Adrenal gland (tissue), 5 donors: ENCODE data around the gene TAGLN3.

Experiments
- POLR2A ChIP-seq, 2 donors: fragments of 450-650 bp; IDR thresholded peaks; one replicate each; pipeline ENCODE4 v1.6.1; 2017; ENCODE audit warnings: antibody characterized with exemption in 2 of 2, mild to moderate bottlenecking in 2 of 2, moderate library complexity in 1 of 2
- TF ChIP-seq, protein P1 (sequence below), 6 experiments: fragments of 450-650 bp in 4 of 6; fragments of 200-600 bp in 2 of 6; sonication (generic) in 1 of 6; IDR thresholded peaks; 1 replicate in 5 of 6; 2 replicates in 1 of 6; pipeline versions ENCODE4 v1.5.1 to v1.8.0; 2016 to 2021; ENCODE audit warnings: antibody characterized with exemption in 6 of 6, mild to moderate bottlenecking in 2 of 6, moderate library complexity in 1 of 6
- donor health status: DM: no; HTN: no; CAD: no.

DNA sequence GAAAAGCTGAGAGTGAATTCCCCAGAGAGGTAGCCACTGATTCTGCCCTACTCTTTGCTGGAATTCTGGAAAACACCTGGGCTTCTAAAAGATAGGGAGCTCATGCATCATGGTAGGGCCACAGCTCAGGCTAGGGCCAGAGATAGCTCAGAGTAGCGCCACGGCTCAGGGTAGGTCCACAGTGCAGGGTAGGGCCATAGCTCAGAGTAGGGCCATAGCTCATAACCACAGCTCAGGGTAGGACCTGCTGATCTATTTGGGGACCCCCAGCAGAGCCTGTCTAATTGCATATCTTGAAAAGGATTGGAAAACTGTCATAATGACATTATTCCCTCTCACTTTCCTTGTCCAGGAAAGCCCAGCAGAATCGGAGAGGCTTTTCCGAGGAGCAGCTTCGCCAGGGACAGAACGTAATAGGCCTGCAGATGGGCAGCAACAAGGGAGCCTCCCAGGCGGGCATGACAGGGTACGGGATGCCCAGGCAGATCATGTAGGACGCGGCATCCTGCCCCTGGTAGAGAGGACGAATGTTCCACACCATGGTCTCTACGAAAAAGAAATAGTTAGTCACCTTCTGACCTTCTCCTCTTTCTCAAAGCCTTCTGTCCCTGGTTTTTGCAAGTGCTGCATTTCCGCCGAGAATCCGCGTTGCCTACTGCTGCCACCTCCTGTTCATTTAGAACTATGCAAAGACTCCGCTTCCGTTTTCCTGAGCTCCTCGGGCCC lies 14.5 kb downstream of the TAGLN3 start:
- TF ChIP-seq, protein P1, sequence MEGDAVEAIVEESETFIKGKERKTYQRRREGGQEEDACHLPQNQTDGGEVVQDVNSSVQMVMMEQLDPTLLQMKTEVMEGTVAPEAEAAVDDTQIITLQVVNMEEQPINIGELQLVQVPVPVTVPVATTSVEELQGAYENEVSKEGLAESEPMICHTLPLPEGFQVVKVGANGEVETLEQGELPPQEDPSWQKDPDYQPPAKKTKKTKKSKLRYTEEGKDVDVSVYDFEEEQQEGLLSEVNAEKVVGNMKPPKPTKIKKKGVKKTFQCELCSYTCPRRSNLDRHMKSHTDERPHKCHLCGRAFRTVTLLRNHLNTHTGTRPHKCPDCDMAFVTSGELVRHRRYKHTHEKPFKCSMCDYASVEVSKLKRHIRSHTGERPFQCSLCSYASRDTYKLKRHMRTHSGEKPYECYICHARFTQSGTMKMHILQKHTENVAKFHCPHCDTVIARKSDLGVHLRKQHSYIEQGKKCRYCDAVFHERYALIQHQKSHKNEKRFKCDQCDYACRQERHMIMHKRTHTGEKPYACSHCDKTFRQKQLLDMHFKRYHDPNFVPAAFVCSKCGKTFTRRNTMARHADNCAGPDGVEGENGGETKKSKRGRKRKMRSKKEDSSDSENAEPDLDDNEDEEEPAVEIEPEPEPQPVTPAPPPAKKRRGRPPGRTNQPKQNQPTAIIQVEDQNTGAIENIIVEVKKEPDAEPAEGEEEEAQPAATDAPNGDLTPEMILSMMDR (IDR thresholded peaks at IDR 0.05): peak; percentile 56 to 81 (median 72)
- TF ChIP-seq POLR2A (IDR thresholded peaks at IDR 0.05): no peak
